CD4-positive, alpha-beta T cell treated with Interleukin-15 for 1 hour (primary cell): ENCODE results near the gene THRB.

Experiments
- DNase-seq: peaks from one replicate; pipeline ENCODE4 v3.0.0-alpha.2; 2020

The THRB gene

DNA sequence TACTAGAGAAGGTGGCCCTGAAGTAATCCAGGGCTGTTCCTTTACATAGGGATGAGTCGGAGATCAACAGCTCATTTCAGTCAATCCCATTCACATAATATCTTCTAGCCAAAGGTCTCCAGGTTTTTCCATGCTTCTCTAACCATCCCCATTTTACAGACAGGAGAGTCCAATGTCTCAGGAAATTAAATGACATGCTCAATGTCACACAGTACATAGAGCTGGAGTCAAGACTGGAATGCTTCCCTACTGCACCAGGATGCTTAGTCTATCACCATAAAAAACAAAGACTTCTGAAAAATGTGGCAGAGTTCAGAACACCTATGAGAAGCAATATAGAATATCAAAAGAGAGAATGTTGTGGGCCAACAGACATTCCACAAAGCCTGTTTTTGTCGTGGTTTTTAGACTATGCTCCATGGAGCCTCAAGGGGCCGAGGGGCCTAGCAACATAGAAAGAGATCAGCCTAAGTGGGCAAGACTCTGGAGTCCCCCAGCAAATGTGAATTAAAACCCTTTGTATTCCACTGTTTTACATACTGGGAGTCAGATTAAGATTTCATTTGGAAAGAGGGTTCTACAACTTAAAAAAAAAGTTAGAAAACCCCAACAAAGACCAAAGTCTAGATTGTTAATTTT lies 122.0 kb downstream of the THRB start:
- no peak for DNase-seq

DNA sequence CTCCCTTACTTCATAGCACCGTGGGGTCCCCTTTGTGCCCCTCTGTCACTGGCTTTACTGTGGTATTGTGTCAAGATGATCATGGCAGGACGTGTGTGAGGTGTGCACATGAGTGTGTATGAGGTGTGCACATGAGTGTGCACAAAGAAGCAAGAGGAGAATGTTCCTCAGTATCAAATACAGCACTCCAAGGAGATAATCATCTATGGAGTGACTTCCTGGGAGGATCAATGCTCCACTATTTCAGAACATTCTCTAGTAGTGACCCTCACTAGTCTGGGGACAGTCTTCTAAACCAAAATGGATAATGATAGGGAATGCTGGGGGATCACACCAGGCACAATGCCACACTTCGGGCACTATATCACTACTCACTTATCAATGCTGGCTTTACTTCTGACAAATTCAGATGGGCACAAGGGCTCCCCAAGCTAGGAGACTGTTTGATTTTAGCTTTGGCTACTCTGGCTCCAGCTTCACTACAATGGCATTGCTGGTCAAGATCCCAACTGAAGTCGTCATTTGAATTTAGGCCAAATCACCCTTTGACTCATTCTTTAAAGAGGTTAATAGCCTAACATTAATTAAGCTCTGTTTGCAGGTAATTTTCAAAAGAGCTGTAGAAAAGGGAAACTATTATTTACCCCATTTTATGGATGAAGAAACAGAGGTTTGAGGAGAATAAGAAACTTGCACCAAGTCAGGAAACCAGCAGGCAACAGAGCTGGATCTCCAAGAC lies 124.1 kb downstream of the THRB start:
- no peak for DNase-seq

DNA sequence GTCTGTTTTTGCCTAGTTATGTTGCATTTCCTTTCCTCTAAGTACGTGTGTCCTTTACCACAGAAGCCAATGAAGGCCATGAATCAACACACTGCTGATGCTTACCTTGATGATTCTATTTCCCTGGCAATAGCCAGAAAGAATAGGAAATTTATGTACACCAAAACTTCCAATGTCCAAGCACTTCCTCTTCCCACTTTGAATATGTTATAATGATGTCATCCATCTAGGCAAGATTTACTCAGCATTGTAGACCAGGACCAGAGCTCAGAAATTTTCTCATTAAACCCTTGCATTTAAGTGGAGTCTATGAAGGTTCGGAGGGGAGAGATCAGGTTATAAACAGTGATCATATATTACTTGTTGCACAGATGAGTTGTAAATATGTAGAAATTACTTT lies 126.0 kb downstream of the THRB start:
- no peak for DNase-seq

DNA sequence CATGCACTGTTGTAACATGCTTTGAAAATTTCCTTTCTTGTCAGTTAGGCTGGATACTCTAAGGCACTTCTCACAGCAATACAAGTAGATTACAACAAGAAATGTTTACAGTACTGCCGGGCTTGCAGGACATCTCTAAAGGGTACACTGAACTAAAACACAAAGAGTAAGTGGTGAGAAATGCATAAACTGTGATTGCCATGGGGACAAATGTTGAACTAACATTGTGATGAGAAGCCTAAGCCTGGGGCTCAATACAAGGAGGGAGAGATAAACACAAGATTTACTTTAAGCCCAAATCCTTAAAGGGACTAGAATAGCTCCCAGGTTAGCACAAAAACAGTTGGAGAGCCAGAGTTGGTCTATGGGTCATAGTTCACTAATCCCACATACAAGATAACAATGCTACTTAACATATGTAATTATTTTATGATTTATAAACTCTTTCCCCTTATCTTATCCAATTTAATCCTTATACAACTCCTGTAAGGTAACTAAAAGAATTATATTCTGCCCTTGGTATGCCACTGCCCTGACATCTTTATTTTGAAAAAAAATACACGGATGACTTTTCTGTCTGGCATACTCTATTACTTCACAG lies 126.9 kb downstream of the THRB start:
- DNase-seq = no peak

DNA sequence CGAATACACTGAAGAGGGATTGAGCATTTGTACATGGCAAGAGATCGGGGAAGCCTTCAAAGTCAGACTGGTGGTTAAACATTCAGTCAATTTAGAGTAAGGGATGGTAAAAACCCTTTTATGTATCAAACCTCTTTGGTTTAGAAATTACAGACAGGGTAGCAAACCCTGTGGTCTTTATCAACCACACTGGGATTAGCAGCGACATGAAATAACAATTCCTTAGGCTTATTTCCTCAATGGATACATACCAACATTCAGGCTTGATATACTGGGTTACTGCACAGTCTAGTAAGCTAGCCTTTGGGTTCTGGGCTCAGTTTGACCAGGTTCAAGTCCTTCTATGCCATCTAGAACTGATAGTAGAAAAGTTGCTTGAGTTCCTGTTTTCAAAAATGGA lies 127.4 kb downstream of the THRB start:
- DNase-seq = no peak

DNA sequence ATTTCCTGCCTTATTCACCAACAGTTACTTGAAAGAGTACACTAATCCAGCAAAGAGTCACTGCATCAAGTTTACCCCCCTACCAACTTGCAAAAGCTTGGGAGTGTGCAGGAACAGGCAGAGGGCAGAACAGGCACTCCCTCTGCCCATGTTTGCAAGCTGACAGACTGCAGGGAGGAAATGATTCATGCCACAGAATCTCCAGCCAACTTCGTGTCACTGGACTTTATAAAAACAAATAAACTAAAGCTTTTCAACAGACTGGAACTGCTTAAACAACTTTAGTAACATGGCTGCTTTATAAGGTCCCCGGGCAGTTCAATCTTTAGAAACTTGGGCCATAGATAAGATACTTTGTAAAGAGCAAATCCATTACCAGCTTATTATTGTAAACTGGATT lies 129.5 kb downstream of the THRB start:
- no peak for DNase-seq

DNA sequence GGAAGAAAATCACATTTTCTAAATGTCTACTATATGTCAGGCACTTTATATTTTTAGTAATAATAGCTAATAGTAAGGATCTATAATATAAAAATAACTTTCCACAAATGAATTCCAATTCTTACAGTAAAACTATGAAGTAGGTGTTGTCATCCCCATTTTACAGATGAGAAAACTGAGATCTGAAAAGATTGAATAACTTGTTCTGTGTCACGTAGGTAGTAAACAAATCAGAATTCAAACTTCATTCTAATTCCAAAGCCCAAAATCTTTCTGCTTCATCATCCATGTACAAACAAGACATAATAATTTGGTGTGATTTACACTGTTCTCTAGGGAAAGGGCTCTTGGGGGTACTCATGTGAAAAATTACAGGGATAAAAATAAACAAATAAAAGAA lies 130.3 kb downstream of the THRB start:
- no peak for DNase-seq

DNA sequence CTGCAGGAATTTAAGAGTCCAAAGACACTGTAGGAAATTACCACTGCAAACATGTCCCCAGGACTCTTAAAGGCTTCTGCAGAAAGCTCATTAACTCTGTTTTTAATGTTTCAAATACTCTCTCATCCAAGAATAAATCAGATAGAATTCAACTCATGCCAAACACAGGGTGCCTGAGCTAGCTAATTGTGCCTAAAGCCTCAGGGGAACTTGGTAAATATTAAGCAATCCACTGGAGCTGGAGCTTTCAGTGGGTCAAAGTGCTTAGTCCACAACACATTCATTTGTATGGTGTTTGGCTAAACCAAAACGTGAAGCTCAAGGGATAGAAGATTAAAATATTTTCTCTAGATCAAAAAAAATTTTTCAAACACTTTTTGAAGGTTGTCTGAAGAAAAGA lies 131.4 kb downstream of the THRB start:
- DNase-seq = no peak

DNA sequence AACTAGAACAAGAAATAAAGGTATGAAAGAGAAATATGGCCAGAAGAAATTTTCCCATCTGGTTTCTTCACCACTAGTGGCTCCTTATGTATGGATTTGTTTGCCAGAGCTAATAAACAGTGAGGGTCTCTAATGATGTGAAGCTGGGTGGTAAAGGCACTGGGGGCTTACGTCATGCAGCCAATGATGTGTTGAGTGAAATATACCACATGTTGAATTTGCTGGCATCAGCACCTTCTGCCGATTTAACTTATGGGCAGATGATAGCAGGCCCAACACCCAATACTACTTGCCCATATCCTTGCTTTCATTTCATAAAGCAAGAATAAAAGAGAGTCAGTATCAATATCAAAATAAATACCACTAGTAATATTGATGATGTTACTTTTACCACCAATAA lies 133.0 kb downstream of the THRB start:
- DNase-seq = no peak

DNA sequence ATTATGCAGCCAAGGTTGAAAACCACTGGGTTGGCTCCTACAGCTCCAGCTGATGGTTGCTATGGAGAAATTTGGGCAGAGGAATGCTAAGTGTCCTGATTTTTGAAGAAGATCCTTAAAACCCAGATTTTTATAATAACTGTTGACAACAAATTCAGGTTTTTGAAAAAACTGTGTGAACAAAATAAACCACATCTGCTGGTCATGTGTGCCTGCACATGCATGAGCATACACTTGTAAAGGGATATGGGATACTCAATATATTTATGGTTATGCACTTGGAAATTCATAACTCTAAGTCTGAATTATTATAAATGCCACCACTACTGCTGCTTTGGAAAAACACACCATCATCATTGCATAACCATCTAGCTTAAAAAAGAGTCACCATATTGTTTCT lies 133.7 kb downstream of the THRB start:
- DNase-seq = no peak

DNA sequence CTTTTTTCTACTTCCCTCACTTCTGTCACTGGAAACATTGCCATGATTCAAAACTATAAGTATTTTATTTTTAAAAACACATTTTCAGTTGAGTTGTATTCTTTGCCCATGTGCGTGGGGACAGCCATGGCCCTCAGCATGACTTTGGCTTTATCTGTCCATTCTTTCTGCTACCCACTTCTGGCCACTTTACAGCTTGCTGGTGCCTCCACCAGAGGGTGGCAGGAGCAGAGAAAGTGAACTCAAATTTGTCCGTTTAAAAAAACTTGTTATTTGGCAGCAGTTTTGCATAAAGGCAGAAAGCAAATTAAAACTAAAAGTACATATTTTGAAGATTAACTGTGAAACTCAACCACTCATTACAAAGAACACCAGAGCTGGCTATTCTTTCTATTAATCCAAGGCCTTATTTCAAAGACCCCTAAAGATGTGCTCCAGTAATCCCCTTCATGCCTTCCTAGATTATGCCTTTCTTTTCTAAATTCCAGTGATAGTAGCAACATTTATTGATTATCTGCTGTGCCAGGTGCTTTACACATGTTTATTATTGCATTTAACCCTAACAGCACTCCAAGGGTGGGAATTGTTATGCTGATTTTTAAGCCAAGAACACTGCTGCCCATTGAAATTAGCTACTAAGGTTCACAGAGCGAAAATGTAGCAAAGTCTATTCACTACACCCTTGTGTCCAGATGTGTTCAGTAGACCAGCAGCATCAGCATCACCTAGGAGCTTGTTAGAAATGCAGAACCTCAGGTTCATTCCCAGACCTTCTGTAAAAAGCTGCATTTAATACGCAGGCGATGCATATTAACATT lies 134.8 kb downstream of the THRB start:
- no peak for DNase-seq

DNA sequence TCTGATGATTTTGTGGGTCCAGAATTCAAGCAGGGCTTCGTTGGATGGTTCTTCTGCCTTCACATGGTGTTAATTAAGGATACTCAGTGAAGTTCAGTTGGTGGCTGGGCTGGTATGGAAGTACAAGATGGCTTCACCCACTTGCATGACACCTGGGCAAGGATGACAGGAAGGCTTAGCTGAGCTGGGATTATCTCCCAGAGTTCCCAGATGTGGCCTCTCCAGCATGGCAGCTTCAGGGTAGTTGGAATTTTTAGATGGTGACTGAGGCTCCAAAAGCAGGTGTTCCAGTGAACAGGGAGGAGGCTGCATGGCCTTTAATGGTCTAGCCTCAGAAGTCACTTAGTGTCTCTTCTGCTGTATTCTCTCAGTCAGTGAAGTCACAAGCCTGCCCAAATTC lies 135.5 kb downstream of the THRB start:
- no peak for DNase-seq

DNA sequence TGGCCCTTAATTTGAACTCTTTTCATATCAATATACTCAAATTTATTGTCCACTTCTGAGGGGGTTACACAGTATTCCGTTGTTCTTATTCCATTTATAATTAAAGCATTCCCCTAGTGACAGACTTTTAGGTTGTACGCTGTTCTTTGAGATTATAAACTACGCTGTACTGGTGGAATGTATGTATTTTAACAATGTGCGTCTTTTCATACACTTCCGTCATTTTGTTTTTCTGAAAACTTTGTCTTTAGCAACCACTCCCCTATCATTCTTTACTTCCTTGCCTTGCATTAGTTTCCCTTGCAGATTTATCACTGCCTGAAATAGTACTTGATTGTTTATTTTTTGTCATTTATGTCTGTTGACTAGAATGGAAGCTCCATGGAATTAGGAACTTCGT lies 137.0 kb downstream of the THRB start:
- DNase-seq = no peak

DNA sequence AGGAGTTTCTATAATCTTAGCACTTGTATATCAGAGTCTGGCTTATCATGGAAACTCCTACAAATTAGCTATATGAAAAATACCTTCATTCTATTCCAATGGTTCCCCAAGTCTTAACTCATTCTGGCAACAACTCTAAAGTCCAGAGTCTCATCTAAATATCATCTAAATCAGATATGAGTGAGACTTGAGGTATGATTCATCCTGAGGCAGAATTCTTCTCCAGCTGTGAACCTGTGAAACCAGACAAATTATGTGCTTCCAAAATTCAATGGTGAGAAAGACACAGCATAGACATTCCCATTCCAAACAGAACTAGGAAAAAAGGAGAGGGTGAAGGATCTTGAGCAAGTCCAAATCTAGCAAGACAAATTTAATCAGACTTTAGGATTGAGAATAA lies 138.8 kb downstream of the THRB start:
- DNase-seq = no peak

DNA sequence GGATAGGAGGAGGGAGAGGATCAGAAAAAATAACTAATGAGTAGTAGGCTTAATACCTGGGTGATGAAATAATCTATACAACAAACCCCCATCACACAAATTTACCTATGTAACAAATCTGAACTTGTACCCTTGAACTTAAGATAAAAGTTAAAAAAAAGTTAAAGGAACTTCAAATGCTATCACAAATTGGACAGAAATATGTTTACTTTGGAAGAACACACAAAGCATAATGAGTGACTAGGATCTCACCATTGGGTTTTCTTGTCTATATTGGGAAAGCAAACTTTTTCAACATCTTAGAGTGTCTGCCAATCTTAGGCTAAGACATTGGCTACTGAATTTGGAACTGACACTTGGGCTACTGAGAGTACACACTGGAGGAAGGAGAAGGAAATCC lies 140.4 kb downstream of the THRB start:
- DNase-seq = no peak

DNA sequence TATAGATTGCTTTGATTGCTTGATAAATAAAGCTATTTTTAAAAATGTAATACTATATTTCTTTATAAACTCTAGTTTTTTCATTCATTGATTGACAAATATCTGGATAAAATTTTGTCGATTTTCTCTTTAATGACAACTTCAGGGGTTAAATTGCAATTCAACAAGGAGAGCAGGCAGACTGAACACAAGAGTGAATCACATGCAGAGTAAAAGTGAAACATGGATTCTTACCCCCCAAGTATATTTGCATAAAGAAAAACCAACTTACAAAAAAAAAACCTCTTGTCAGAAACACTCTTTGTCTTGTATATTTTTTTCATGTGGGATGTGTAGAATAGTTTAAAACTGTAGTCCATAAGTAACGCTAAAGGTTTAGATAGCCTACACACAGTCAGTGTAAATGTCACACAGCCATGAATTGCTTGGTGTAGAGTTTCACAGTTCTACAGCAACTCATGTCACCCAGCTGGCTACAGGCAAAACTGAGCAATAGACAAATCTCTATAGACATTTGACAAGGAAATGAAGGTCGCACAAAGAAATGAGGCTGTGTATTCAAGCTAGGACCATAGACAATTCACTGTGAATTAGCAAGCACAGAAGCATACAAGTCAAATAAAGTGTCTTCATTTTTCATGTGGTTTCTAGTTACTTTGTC lies 141.6 kb downstream of the THRB start:
- DNase-seq = no peak

DNA sequence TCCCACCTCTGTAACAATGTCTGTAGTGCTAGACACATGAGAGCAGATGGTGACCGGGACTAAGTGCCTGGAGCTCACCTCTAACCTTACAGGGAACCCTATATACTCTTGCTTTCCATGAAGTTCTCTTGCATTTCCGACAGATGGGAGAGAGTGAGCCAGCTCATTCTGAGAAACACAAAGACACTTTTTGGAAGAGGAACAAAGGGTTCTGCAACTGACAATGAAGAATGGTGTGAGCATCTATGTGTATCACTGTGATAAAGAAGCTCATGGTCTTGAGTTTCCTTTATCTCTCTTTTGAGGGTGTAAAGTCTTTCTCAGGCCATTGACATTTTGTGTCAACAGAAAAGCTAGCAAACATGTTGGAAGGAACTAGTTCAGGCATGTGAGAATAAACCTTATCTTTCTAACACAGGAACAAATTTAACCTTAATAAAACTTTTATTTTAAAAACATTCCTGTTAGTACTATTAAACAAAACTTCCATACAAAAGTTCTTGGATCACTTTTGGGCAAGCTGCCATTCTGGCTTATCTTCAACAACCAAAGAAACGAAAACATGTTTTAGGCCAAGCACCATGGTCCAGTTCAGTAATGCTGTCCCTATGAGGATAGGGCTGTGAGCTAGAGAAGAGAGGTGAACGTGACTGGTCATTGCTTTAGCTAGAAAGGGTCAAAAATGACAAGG lies 142.7 kb downstream of the THRB start:
- no peak for DNase-seq

DNA sequence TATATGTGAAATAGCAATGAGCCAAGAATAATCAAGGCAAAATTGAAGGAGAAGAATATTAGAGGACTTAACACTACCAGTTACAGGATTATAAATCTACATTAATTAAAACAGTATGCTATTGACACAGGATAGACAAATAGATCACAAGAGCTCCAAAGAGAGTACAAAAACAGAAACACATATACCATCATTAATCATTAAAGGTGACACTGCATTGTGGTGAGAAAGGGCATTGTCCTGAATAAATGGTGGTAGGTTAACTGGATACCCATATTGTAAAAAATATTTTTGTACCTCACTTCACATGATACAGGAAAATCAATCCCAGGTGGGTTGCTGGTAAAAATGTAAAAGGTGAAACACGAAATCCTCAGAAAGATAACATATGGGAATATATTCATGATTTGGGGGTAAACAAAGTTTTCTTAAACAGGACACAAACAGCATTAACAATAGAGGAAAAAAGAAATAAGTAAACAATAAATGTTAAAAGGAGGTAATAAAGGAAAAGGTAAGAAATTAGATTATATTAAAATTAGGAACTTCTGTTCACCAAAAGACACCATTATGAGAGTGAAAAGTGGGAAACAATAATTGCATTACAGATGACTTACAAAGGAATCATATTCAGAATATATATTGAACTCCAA lies 145.2 kb downstream of the THRB start:
- DNase-seq = no peak

DNA sequence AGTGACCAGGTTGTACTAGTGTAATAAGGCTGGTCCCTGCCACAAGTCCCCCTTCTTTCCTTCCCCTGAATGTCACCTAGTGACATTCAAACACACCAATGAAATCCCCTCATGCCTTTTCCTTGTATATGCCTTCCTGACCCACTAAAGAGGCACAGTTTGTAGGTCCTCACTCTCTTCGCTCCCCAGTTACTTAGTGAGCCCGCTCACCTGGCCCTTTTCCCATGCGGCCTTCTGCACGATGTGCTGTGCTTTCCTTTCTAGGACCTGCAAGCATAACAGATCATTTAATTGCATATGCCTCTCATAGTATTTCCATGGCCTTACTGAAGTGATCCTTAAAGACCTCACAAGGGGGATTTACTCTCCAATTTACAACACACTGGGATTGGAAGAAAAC lies 146.3 kb downstream of the THRB start:
- no peak for DNase-seq

DNA sequence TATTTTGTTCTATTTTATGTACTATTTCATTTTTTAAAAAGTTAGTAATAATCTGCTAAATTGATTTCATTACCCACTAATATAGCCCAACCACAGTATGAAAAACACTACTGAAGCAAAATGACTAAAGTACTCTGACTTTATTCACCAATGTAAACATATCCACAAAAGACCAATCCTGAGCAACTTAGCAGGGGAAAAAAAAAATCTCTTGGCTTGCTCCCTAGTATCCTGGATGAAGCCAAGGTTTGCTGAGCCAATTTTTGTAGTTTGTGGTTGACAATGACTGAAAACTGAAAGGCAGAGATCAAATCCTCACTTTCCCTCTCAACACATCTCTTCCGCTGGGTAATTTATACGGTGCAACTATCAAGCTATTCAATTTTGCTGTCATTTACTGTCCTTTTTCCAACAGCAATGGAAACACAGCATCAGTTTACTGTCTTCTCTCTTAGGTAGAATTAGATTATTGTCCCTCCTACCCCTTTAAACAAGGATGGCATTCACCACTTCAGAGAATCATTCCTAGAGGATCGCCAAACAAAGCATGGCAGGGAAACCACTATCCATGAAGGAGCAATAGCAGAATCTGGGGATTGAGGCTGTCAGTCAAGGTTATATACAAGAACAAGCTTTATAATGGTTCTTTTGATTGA lies 149.7 kb downstream of the THRB start:
- no peak for DNase-seq

DNA sequence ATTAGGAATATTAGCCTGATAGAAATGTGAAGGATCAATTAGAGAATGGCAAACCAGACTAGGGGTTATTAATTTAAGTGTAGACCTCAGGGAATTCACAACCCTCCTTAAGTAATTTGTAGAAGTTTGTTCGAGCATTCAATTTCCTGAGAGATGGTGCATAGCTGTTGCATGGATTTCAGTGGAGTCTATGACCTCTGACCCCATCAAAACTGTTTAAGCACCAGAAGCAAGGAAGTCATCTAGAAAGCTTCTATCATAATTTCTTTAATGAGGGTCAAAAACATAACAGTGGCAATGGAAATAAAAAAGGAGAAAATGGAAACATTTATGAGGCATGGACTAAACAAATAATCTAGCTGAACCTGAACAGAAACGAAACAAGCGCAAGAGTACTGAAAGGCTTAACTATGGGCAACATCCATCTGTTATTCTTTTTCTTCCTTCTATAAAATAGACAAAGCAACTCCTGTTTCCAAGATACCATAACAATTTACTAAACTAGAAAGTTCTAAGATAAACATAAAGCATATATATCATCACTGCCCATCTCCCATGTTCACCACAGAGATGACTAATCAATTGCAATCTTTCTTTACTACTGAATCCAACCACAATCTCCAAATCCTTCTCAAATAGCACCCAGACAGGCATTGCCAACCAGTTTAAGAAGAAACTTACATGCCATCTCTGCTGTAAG lies 151.4 kb downstream of the THRB start:
- no peak for DNase-seq
